Measurements from ENCODE around the gene MS4A8.

MS4A8 gene

GRCh38 chr11:60731586-60731985 is 32.2 kb downstream of the MS4A8 start:
- no peak for TF ChIP-seq CTCF (IDR thresholded peaks at IDR 0.05; ENCODE audit: low read depth, low read length)
- H3K27me3 ChIP-seq (ENCODE audit: insufficient read depth, low read depth, severe bottlenecking): peaks cover 13% of the 10 kb centered on the region
- H3K27ac ChIP-seq: no peak overlapping the region
- H3K36me3 ChIP-seq: no peaks in the 10 kb centered on the region
- no peak overlapping the region for H3K4me3 ChIP-seq (ENCODE audit: low read depth, low read length)
- DNase-seq: no peak
- H3K9me3 ChIP-seq (ENCODE audit: severe bottlenecking): peaks cover 10% of the 10 kb centered on the region

GRCh38 chr11:60734279-60734678 is 34.9 kb downstream of the MS4A8 start:
- peaks cover 6% of the 10 kb centered on the region for H3K27me3 ChIP-seq (ENCODE audit: insufficient read depth, low read depth, severe bottlenecking)
- H3K36me3 ChIP-seq: no peaks in the 10 kb centered on the region
- no peak overlapping the region for H3K27ac ChIP-seq
- peaks cover 10% of the 10 kb centered on the region for H3K9me3 ChIP-seq (ENCODE audit: severe bottlenecking)
- TF ChIP-seq CTCF (IDR thresholded peaks at IDR 0.05; ENCODE audit: low read depth, low read length): no peak
- no peak overlapping the region for H3K4me3 ChIP-seq (ENCODE audit: low read depth, low read length)
- DNase-seq: no peak

GRCh38 chr11:60739114-60739513 is 39.7 kb downstream of the MS4A8 start:
- TF ChIP-seq CTCF (IDR thresholded peaks at IDR 0.05; ENCODE audit: low read depth, low read length): peak; percentile 29; the same call in 1 of the 2 replicates
- no peak for DNase-seq
- H3K27me3 ChIP-seq (ENCODE audit: insufficient read depth, low read depth, severe bottlenecking): peaks cover 5% of the 10 kb centered on the region
- no peak overlapping the region for H3K27ac ChIP-seq
- no peaks in the 10 kb centered on the region for H3K36me3 ChIP-seq
- no peak overlapping the region for H3K4me3 ChIP-seq (ENCODE audit: low read depth, low read length)
- no peaks in the 10 kb centered on the region for H3K9me3 ChIP-seq (ENCODE audit: severe bottlenecking)

- Histone ChIP-seq H3K27ac (no peak overlapping the region), H3K9me3 (ENCODE audit: severe bottlenecking) (no peaks in the 10 kb centered on the region), H3K4me3 (ENCODE audit: low read depth, low read length) (no peak overlapping the region), H3K36me3 (no peaks in the 10 kb centered on the region), H3K27me3 (ENCODE audit: insufficient read depth, low read depth, severe bottlenecking) (peaks cover 7% of the 10 kb centered on the region)
- TF ChIP-seq CTCF (IDR thresholded peaks at IDR 0.05; ENCODE audit: low read depth, low read length): no peak
- DNase-seq: no peak
Measured at GRCh38 chr11:60740573-60740972, 41.2 kb downstream of the MS4A8 start.

GRCh38 chr11:60741421-60741820 is 42.0 kb downstream of the MS4A8 start:
- no peaks in the 10 kb centered on the region for H3K9me3 ChIP-seq (ENCODE audit: severe bottlenecking)
- peaks cover 7% of the 10 kb centered on the region for H3K27me3 ChIP-seq (ENCODE audit: insufficient read depth, low read depth, severe bottlenecking)
- no peak overlapping the region for H3K27ac ChIP-seq
- no peak overlapping the region for H3K4me3 ChIP-seq (ENCODE audit: low read depth, low read length)
- DNase-seq: no peak
- no peak for TF ChIP-seq CTCF (IDR thresholded peaks at IDR 0.05; ENCODE audit: low read depth, low read length)
- no peaks in the 10 kb centered on the region for H3K36me3 ChIP-seq

GRCh38 chr11:60743058-60743457 is 43.6 kb downstream of the MS4A8 start:
- no peak for TF ChIP-seq CTCF (IDR thresholded peaks at IDR 0.05; ENCODE audit: low read depth, low read length)
- DNase-seq: no peak

More at GRCh38 chr11:60743058-60743457, 43.6 kb downstream of the MS4A8 start:
- Histone ChIP-seq H3K27ac (no peak overlapping the region), H3K4me3 (ENCODE audit: low read depth, low read length) (no peak overlapping the region), H3K9me3 (ENCODE audit: severe bottlenecking) (no peaks in the 10 kb centered on the region), H3K36me3 (no peaks in the 10 kb centered on the region), H3K27me3 (ENCODE audit: insufficient read depth, low read depth, severe bottlenecking) (peaks cover 7% of the 10 kb centered on the region)
